Prostate gland (tissue), 2 donors: ENCODE data around the gene CCL18. TPM values are rescaled to one million over a fixed set of nuclear protein-coding genes. Genes with fewer than 3 reads are reported as not detected.

Source experiments
- DNase-seq: peaks from one replicate; pipeline ENCODE4 v3.0.0-alpha.2; 2019; ENCODE audit warnings: low spot score
- H3K27ac ChIP-seq, 2 donors: fragments of 200-600 bp; sonication (generic); 2 replicates each; pipeline ENCODE4 v1.5.1; 2017 to 2019
- H3K27me3 ChIP-seq: fragments of 200-600 bp; sonication (generic); replicated peaks from 2 replicates; pipeline ENCODE4 v1.5.1; 2019; ENCODE audit not compliant: insufficient read depth
- H3K36me3 ChIP-seq, 2 donors: fragments of 200-600 bp; sonication (generic); 1 replicate in 1 of 2; 2 replicates in 1 of 2; pipeline versions ENCODE4 v1.5.1 to v1.8.1; 2017 to 2019
- H3K4me1 ChIP-seq: fragments of 200-600 bp; sonication (generic); replicated peaks from 2 replicates; pipeline ENCODE4 v1.5.1; 2019
- H3K4me3 ChIP-seq, 2 donors: fragments of 200-600 bp; sonication (generic); 2 replicates each; pipeline ENCODE4 v1.5.1; 2017 to 2019
- H3K9me3 ChIP-seq: fragments of 200-600 bp; sonication (generic); 2 replicates; pipeline ENCODE4 v1.5.1; 2017
- CTCF ChIP-seq, 4 experiments: fragments of 200-600 bp in 2 of 4; fragments of 450-650 bp in 2 of 4; sonication (generic) in 2 of 4; IDR thresholded peaks; 1 replicate in 3 of 4; 2 replicates in 1 of 4; pipeline ENCODE4 v1.5.1; 2016 to 2019; ENCODE audit warnings: antibody characterized with exemption in 4 of 4, mild to moderate bottlenecking in 2 of 4, moderate library complexity in 2 of 4
- POLR2A ChIP-seq: fragments of 450-650 bp; IDR thresholded peaks from one replicate; pipeline ENCODE4 v1.6.1; 2016; ENCODE audit warnings: antibody characterized with exemption, mild to moderate bottlenecking
- POLR2AphosphoS5 ChIP-seq: sonication (generic); formaldehyde crosslinking; IDR thresholded peaks from one replicate; pipeline ENCODE4 v1.6.1; 2017; ENCODE audit warnings: antibody characterized with exemption
- WGBS: methylation state at CpG from one replicate; pipeline ENCODE4 v1.1.5; 2018; 5-methylcytosine and 5-hydroxymethylcytosine counted together
- intact Hi-C: fragments of 100-400 bp; cut with DNase I; formaldehyde crosslinking; loops from one replicate; pipeline ENCODE4 v1.14.2; 2022
- total RNA-seq, 2 donors: library from RNA; depleted of rRNA; stranded (reverse); fragments of >200 nt; gene quantifications; one replicate each; pipeline ENCODE4 v1.1.0, GENCODE V29; 2016

The CCL18 gene
- total RNA-seq, 2 donors from 2014 or later = 2.4 TPM; not detected in 1

- Histone ChIP-seq H3K9me3 (no peaks in the 10 kb centered on the region), H3K4me3 (no peak overlapping the region), H3K36me3 (no peaks in the 10 kb centered on the region), H3K27ac (no peak overlapping the region), H3K4me1 (no peaks in the 10 kb centered on the region), H3K27me3 (no peaks in the 10 kb centered on the region)
- DNase-seq = no peak
- intact Hi-C loops = no loop called here
- TF ChIP-seq POLR2A (no peak), POLR2AphosphoS5 (no peak), CTCF (IDR thresholded peaks at IDR 0.05) (no peak)
- WGBS = 90% methylated on average over 2 of the region's 2 CpGs
Measured at GRCh38 chr17:36019423-36019822, 44.6 kb upstream of the CCL18 start.

- TF ChIP-seq POLR2A = no peak
- TF ChIP-seq CTCF (IDR thresholded peaks at IDR 0.05) = no peak
- TF ChIP-seq POLR2AphosphoS5 = no peak
- Histone ChIP-seq H3K9me3 (no peaks in the 10 kb centered on the region), H3K4me3 (no peak overlapping the region), H3K36me3 (no peaks in the 10 kb centered on the region), H3K4me1 (no peaks in the 10 kb centered on the region), H3K27me3 (no peaks in the 10 kb centered on the region), H3K27ac (no peak overlapping the region)
- intact Hi-C loops = no loop called here
- WGBS = 78% methylated on average over 6 of the region's 6 CpGs
- DNase-seq = no peak
Measured at GRCh38 chr17:36024106-36024869, 39.8 kb upstream of the CCL18 start.

GRCh38 chr17:36027761-36028160 lies 36.3 kb upstream of the CCL18 start:
- Histone ChIP-seq H3K4me3 (no peak overlapping the region), H3K9me3 (no peaks in the 10 kb centered on the region), H3K36me3 (no peaks in the 10 kb centered on the region), H3K27me3 (no peaks in the 10 kb centered on the region), H3K27ac (no peak overlapping the region), H3K4me1 (no peaks in the 10 kb centered on the region)
- intact Hi-C loops = no loop called here
- TF ChIP-seq POLR2A = no peak
- TF ChIP-seq CTCF (IDR thresholded peaks at IDR 0.05) = no peak
- no peak for TF ChIP-seq POLR2AphosphoS5
- DNase-seq = no peak
- WGBS = 11% methylated on average over 4 of the region's 4 CpGs

GRCh38 chr17:36030956-36031355 lies 33.1 kb upstream of the CCL18 start:
- 86% methylated on average over 1 of the region's 1 CpG for whole genome bisulfite sequencing
- Histone ChIP-seq H3K36me3 (no peaks in the 10 kb centered on the region), H3K27me3 (no peaks in the 10 kb centered on the region), H3K4me1 (no peaks in the 10 kb centered on the region), H3K27ac (no peak overlapping the region), H3K4me3 (no peak overlapping the region), H3K9me3 (no peaks in the 10 kb centered on the region)
- intact Hi-C loops = no loop called here
- no peak for TF ChIP-seq POLR2A
- TF ChIP-seq POLR2AphosphoS5 = no peak
- no peak for TF ChIP-seq CTCF (IDR thresholded peaks at IDR 0.05)
- DNase-seq = no peak

- intact Hi-C loops = no loop called here
- DNase-seq = no peak
- no peaks in the 10 kb centered on the region for H3K36me3 ChIP-seq
- TF ChIP-seq POLR2AphosphoS5 = no peak
- TF ChIP-seq CTCF (IDR thresholded peaks at IDR 0.05) = no peak
- no peak for TF ChIP-seq POLR2A
- no peak overlapping the region for H3K4me3 ChIP-seq
- no peaks in the 10 kb centered on the region for H3K9me3 ChIP-seq
- WGBS = 23% methylated on average over 3 of the region's 3 CpGs
- no peaks in the 10 kb centered on the region for H3K4me1 ChIP-seq
- H3K27ac ChIP-seq = no peak overlapping the region
- H3K27me3 ChIP-seq = no peaks in the 10 kb centered on the region
Measured at GRCh38 chr17:36034127-36034526, 29.9 kb upstream of the CCL18 start.
